HG02884 (cell line): Measurements from ENCODE around the gene ADD3.

ENCODE experiments used
- ATAC-seq: cut with Tn5 transposase; IDR thresholded peaks from one replicate; pipeline ENCODE4 v1.9.1; 2021; ENCODE audit warnings: mild to moderate bottlenecking, moderate library complexity; ENCODE audit not compliant: unreplicated experiment

Gene ADD3

GRCh38 chr10:110170142-110170971 is 162.6 kb downstream of the ADD3 start:
- ATAC-seq = no peak

- ATAC-seq = no peak
These were observed 163.2 kb downstream of the ADD3 start for GRCh38 chr10:110171032-110171431.

DNA sequence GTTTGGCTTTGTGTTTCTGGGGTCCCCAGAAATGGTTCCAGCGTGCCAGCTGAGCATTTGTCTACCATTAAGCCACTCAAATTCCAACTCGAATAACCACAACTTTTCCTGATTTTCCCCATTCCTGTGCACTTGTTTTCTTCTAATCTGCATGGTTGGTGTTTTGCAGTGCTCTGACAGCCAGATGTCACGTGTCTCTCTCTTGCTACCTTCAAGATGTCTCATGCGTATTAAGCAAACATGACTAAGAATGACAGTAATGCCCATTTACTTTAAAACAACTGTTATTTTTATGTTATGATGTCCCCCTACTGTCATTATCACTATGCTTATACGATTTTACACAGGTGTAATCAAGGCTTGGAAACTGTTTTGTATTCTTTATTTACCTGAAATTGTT is 164.4 kb downstream of the ADD3 start:
- no peak for ATAC-seq

DNA sequence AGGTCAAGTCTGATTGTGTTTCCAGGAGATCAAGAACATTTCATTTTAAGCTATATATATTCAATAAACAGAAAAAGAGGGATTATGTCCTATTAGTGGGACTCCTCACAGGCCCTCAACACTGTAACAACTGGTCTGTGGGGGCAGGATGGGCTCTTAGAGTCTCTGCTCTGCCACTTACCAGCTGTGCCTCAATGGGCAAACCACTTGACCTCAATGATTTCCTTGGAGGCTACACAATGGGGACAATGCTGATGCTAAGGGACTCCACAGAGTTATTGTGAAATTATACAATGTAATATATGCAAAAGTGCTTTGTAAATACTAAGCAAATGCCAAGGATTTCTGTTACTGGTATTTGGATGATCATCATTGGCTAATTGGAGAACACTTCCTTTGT is 166.4 kb downstream of the ADD3 start:
- ATAC-seq = no peak

DNA sequence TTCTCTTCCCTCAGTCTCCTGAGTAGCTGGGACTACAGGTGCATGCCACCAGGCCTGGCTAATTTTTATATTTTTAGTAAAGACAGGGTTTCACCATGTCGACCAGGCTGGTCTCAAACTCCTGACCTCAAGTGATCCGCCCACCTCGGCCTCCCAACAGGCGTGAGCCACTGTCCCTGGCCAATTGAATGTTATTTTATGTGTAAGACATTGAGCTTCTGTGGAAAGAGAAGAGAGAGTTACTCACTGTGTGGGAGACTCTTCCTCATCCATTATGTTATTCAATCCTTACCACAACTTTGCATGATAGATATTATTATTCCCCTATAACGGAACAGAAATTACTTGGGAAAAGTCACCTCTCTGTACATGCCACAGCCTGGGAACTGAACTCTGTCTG is 167.0 kb downstream of the ADD3 start:
- no peak for ATAC-seq

- no peak for ATAC-seq
These were observed 167.6 kb downstream of the ADD3 start for GRCh38 chr10:110175406-110175805.

- ATAC-seq = no peak
These were observed 168.6 kb downstream of the ADD3 start for GRCh38 chr10:110176141-110177030.

DNA sequence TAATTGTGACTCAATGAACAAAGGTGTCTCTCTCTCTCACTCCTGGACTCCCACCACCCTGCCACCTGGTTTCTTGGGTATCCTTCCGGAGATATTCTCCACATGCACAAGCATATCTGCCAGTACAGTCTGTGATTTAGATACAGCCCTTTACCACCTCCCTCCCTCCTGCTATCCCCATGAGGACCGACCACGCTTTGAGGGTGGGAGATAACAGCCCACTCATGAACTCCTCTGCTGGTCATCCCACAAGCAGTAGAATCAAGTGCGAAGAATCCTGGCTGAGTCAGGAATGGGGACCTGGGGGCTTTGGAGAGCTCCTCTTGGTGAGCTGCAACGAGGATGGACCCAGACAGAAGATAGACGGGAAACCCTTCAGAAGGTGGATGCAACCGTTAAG is 171.4 kb downstream of the ADD3 start:
- no peak for ATAC-seq

DNA sequence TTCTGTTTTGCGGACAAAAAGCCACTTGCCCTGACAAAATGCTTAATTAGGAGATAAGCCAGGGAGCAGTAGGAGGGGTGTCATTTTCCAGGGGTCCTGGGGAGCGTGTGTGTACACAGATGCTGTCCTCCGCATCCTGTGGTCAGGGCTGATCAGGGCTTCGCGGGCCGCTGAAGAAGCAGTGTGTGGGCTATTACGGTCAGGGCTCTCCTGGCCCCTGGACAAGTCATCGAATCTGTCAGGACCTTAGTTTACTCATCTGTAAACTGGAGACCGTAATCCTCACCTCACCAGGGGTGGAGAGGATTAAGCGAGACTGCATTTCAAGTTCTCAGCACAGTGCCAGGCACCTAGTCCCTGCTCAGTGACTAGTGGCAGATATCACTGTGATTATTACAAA is 173.7 kb downstream of the ADD3 start:
- no peak for ATAC-seq

DNA sequence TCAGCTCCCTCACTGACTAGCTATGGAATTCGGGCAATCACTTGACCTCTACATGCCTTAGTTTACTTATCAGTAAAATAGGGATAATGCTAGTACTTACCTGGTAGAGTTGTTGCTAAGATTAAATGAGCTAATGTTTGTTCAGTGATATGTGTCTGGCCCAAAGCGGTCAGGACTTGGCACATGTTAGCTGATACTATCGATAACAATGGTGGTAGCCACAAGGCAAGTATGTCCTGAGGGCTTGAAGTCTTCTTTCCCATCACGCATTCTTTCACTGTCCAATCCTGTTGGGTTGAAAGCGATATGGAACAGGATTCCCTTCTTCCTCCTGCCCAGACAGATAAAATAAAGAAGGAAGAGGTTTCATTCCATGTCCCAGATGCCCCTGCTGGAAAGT is 174.1 kb downstream of the ADD3 start:
- no peak for ATAC-seq

DNA sequence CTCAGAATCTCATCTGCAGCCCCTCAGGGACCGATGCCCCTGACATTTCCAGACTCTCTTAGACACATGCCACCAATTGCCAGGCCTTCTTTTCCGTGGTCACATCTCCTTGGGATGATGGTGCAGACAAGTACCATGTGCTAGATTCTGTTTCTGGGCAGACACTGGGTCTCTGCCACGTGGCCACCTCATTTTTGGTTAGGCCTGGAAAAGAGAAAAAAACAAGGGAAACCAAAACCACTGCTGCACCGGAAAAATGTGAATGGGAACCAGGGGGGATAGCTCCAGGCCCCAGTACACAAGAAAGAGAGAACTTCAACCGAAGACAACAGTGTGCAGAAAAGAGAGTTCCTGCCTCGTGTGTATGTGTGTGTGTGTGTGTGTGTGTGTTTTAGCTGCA is 176.6 kb downstream of the ADD3 start:
- ATAC-seq = no peak
